ENCODE data around the gene SYTL2.

- TF ChIP-seq CTCF (IDR thresholded peaks at IDR 0.05): no peak
- no peak for TF ChIP-seq POLR2AphosphoS5 (IDR thresholded peaks at IDR 0.05)
- TF ChIP-seq POLR2A (IDR thresholded peaks at IDR 0.05): no peak
- no peak for TF ChIP-seq EP300 (IDR thresholded peaks at IDR 0.05)
Measured at GRCh38 chr11:85810521-85810870, 445 bp downstream of the SYTL2 start.

Measured in stomach (tissue), 4 donors.